ENCODE measurements around the gene VTI1B. TPM values are rescaled to one million over a fixed set of nuclear protein-coding genes. Genes with fewer than 3 reads are reported as not detected.
A peak's percentile ranks its signal among the peaks of the same experiment; 100 is the strongest.
"Not testable (repeated sequence)": the region's sequence is repeated elsewhere in the genome, so short reads cannot be mapped to it uniquely, and the experiment has no call there.

The VTI1B gene
- total RNA-seq, 6 donors from 2014 or later = 39.8 to 107 (median 57.5) TPM

GRCh38 chr14:67610491-67610890, 63.9 kb downstream of the VTI1B start:
- TF ChIP-seq POLR2AphosphoS5 (IDR thresholded peaks at IDR 0.05) = no peak
- TF ChIP-seq POLR2A (IDR thresholded peaks at IDR 0.05) = no peak
- TF ChIP-seq EP300 (IDR thresholded peaks at IDR 0.05) = no peak
- no peak for TF ChIP-seq CTCF (IDR thresholded peaks at IDR 0.05)
- WGBS, 2 donors = 84% methylated on average over 1 of the region's 1 CpG
- no peak for ATAC-seq (ENCODE audit: low FRiP score in 2 of 2)

GRCh38 chr14:67609642-67610310, 64.7 kb downstream of the VTI1B start:
- no peaks in the 10 kb centered on the region for H3K36me3 ChIP-seq
- H3K9me3 ChIP-seq = no peaks in the 10 kb centered on the region
- no peaks in the 10 kb centered on the region for H3K4me1 ChIP-seq
- no peak for ATAC-seq (ENCODE audit: low FRiP score in 2 of 2)
- 75 to 79% methylated on average over 10 of the region's 10 CpGs for WGBS, 2 donors
- TF ChIP-seq CTCF (IDR thresholded peaks at IDR 0.05) (no peak), EP300 (IDR thresholded peaks at IDR 0.05) (no peak), POLR2A (IDR thresholded peaks at IDR 0.05) (no peak), POLR2AphosphoS5 (IDR thresholded peaks at IDR 0.05) (no peak)
- no peak overlapping the region for H3K4me3 ChIP-seq
- no peak overlapping the region for H3K27ac ChIP-seq
- DNase-seq = peak in 1 of 2 donors; percentile 41
- no peaks in the 10 kb centered on the region for H3K27me3 ChIP-seq

More at GRCh38 chr14:67610491-67610890, 63.9 kb downstream of the VTI1B start:
- no peak for DNase-seq
- H3K36me3 ChIP-seq = no peaks in the 10 kb centered on the region
- H3K4me1 ChIP-seq = no peaks in the 10 kb centered on the region
- H3K27me3 ChIP-seq = no peaks in the 10 kb centered on the region
- no peaks in the 10 kb centered on the region for H3K9me3 ChIP-seq
- H3K4me3 ChIP-seq = no peak overlapping the region
- H3K27ac ChIP-seq = no peak overlapping the region

- DNase-seq (no peak), ATAC-seq (ENCODE audit: low FRiP score in 2 of 2) (no peak)
- no peak overlapping the region for H3K27ac ChIP-seq
- no peaks in the 10 kb centered on the region for H3K9me3 ChIP-seq
- no peaks in the 10 kb centered on the region for H3K27me3 ChIP-seq
- no peak overlapping the region for H3K4me3 ChIP-seq
- H3K36me3 ChIP-seq = no peaks in the 10 kb centered on the region
- 95 to 98% methylated on average over 5 of the region's 5 CpGs for WGBS, 2 donors
- TF ChIP-seq POLR2A (IDR thresholded peaks at IDR 0.05) (no peak), EP300 (IDR thresholded peaks at IDR 0.05) (no peak), POLR2AphosphoS5 (IDR thresholded peaks at IDR 0.05) (no peak), CTCF (IDR thresholded peaks at IDR 0.05) (no peak)
- no peaks in the 10 kb centered on the region for H3K4me1 ChIP-seq
Observed at GRCh38 chr14:67607646-67608045, 66.8 kb downstream of the VTI1B start.

- no peak overlapping the region for H3K4me3 ChIP-seq
- 65 to 70% methylated on average over 5 of the region's 5 CpGs for WGBS, 2 donors
- no peak for TF ChIP-seq CTCF (IDR thresholded peaks at IDR 0.05)
- TF ChIP-seq EP300 (IDR thresholded peaks at IDR 0.05) = no peak
- TF ChIP-seq POLR2A (IDR thresholded peaks at IDR 0.05) = no peak
- TF ChIP-seq POLR2AphosphoS5 (IDR thresholded peaks at IDR 0.05) = no peak
Observed at GRCh38 chr14:67602995-67603545, 71.4 kb downstream of the VTI1B start.

GRCh38 chr14:67602076-67602475, 72.4 kb downstream of the VTI1B start:
- Histone ChIP-seq H3K9me3 (no peaks in the 10 kb centered on the region), H3K27me3 (no peaks in the 10 kb centered on the region), H3K27ac (no peak overlapping the region), H3K4me3 (no peak overlapping the region), H3K36me3 (no peaks in the 10 kb centered on the region), H3K4me1 (peaks cover 5 to 14% (median 10%) of the 10 kb centered on the region in 4 donors)
- DNase-seq = no peak
- no peak for ATAC-seq (ENCODE audit: low FRiP score in 2 of 2)
- TF ChIP-seq CTCF (IDR thresholded peaks at IDR 0.05) = no peak
- TF ChIP-seq POLR2AphosphoS5 (IDR thresholded peaks at IDR 0.05) = no peak
- no peak for TF ChIP-seq EP300 (IDR thresholded peaks at IDR 0.05)
- no peak for TF ChIP-seq POLR2A (IDR thresholded peaks at IDR 0.05)
- WGBS, 2 donors = 72 to 80% methylated on average over 7 of the region's 7 CpGs

More at GRCh38 chr14:67602995-67603545, 71.4 kb downstream of the VTI1B start:
- H3K36me3 ChIP-seq = no peaks in the 10 kb centered on the region
- DNase-seq (no peak), ATAC-seq (ENCODE audit: low FRiP score in 2 of 2) (no peak)
- no peaks in the 10 kb centered on the region for H3K9me3 ChIP-seq
- H3K27me3 ChIP-seq = no peaks in the 10 kb centered on the region
- peaks cover 5 to 14% (median 9%) of the 10 kb centered on the region in 4 donors for H3K4me1 ChIP-seq
- no peak overlapping the region for H3K27ac ChIP-seq

- H3K27ac ChIP-seq = peak overlapping the region; percentile 78 to 84 (median 84)
- 90 to 91% methylated on average over 21 of the region's 21 CpGs for WGBS, 2 donors
- H3K36me3 ChIP-seq; H3K27me3 ChIP-seq; H3K9me3 ChIP-seq; ATAC-seq (ENCODE audit: low FRiP score in 2 of 2): not testable (repeated sequence)
- peaks cover 5 to 14% (median 10%) of the 10 kb centered on the region in 4 donors for H3K4me1 ChIP-seq
- H3K4me3 ChIP-seq = peak overlapping the region in 3 of 4 donors; percentile 60 to 73 (median 69)
- peak in 1 of 2 donors; percentile 50 for DNase-seq
Observed at GRCh38 chr14:67600562-67600974, 73.9 kb downstream of the VTI1B start.
